H4 (cell line): Measurements from ENCODE around the gene IDI1. TPM values are rescaled to one million over a fixed set of nuclear protein-coding genes. Genes with fewer than 3 reads are reported as not detected.
A peak's percentile ranks its signal among the peaks of the same experiment; 100 is the strongest.
"Not testable (repeated sequence)": the region's sequence is repeated elsewhere in the genome, so short reads cannot be mapped to it uniquely, and the experiment has no call there.

Source experiments
- DNase-seq: peaks from one replicate; pipeline ENCODE4 v3.0.0-alpha.2; 2015; ENCODE audit warnings: low spot score
- total RNA-seq: library from RNA; depleted of rRNA; stranded (reverse); fragments of >200 nt; shearing (Covaris generic); gene quantifications from 2 replicates; pipeline ENCODE4 v1.2.3, GENCODE V29; 2014; rRNA removed

IDI1 gene
- 76.1 and 96.9 TPM in 2 replicates for total RNA-seq

DNA sequence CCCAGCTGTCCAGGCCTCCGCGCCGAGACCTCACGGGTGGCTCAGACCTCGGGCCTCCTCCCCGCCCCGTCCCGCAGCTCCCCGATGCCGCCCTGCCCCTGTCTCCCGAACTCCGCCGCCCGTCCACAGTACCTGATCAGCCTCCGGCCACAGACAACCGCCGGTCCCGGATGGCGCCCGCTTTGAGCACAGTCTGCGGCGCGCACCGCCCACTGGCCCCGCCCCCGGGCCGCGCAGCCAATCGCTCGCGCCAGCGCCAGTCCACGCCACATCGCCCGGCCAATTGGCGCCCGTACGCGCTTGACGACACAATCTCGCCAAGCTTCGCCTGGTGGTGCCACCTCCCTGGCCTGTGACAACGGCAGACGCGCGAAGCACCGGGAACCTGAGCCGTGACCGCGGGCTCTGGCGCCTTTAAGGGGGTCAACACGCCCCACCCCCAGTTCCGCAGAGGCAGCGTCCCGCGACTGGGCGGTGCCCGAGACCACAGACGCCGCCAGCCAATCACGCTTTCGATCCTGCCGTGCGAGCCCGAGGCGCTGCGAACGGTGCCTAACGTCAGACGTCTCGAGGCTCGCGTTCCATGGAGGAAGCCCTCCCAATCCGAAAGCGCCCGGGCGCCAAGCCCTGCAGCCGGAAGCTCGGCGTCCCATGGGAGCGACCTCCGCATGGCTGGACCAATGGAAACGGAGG is at the start of gene IDI1:
IDI1 (minus strand) TSS at position 388 of the 693 bp plus-strand sequence; CDS start at position 272, 116 bp downstream.
- DNase-seq = peak; percentile 95

DNA sequence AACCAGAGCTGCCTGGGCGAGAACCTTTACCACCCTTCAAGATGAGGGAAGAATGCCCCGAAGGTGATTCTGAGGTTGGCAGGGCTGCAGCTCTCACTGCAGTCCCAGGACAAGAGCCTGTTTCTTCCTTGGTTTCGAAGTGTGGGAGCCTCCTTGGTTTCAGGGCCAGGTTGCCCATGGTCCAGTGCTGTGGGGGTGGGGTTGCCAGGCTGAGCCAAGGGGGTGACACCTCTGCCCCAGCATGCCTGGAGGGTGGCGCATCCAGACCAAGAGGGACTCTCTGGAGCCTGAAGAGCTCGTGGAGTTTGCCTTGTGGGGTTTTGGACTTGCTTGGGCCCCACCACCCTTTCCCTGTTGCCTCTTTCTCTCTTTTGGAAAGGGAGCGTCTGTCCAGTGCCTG is 48.5 kb upstream of the IDI1 start:
- DNase-seq = no peak

DNA sequence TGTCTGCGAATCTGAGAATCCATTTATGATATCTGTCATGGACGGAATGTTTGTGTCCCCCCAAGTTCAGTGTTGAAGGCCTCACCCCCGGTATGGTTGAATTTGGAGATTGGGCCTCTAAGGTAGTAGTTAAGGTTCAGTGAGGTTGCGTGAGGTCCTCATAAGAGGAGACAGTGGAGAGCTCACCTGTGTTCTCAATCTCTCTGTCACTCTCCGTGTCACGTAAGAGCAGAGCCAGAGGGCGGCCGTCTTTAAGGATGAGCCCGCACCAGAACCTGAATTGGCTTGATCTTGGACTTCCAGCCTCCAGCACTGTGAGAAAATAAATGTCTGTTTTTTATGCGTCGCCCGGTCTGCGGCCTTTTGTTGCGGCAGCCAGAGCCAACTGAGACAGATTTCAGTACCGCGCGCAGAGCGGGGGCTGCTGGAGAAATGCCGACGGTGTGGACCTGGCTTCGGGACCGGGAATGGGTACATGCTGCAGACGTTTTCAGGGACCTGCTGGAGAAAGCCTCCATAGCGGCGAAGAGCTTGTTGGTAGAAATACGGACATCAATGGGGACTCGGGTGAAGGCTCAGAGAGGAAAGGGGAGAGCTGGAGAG is 47.5 kb upstream of the IDI1 start:
- no peak for DNase-seq

DNA sequence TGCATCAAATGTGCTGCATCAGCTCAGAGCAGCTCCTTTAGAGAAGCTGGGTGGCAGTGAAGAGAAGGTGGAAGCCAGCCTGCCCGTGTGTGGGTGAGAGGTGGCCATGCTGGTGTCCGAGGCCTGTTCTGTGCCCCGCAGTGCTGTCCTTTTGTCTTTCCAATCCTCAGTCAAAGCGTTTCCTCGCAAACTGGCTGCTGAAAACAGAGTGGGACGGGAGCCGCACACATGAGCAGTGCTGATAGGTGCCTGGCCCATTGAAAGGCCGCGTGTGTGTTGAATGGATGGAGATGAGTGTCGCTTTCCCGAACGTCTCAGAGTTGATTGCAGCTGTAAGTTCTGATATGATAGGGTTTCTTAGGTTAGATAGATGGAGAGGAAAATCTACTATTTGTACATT is 46.6 kb upstream of the IDI1 start:
- DNase-seq = no peak

DNA sequence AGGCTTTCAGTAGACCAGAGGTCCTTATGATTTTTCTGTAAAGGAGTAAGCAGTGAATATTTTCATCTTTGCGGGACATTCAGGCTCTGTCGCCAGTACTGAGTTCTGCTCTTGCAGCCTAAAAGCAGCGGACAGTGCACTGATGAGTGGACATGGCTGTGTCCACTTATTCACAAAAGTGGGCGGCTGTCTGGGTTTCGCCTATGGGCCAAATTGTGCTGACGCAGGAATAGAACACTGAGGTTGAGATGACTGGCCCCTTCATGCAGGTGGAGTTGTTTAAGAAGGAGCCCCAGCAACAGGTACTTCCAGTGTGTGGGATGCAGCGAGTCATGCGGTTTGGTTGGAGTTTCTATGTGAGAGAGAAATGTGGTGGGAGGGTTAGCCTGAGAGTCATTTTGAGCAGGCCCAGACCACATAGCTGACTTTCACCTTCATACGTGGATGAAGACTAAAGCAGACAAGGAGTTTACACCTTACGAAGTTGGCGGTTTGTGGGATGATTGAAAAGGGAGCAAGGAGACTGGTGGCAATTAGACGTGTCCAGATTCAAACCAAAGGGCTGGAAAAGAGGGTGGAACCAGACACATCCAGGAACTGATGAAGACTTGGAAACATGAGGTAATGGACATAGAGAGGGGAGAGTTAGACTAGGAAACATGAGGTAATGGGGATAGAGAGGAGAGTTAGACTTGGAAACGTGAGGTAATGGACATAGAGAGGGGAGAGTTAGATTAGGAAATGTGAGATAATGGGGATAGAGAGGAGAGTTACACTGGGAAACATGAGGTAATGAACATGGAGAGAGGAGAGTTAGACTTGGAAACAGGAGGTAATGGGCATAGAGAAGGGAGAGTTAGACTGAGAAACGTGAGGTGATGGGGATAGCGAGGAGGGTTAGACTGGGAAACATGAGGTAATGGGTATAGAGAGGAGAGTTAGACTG is 45.5 kb upstream of the IDI1 start:
- DNase-seq = no peak

DNA sequence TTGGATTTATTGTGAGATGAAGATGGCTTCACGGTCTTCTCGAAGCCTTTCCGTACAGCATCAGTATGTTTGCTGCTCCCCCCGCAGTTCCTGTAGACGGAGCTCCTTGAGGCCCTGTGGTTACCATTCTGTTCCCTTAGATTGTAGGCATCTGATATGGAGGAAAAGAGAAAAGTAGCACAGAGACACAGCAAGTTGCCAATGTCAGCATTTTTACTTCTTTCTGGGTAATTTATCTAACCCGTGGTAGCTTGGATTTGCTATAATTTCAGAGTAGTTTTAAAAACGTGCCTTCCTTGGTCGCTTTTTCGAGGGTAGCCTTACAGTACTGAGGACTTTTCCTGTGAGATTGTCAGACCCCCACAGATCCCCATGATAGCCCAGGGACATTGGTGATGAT is 44.8 kb upstream of the IDI1 start:
- no peak for DNase-seq

DNA sequence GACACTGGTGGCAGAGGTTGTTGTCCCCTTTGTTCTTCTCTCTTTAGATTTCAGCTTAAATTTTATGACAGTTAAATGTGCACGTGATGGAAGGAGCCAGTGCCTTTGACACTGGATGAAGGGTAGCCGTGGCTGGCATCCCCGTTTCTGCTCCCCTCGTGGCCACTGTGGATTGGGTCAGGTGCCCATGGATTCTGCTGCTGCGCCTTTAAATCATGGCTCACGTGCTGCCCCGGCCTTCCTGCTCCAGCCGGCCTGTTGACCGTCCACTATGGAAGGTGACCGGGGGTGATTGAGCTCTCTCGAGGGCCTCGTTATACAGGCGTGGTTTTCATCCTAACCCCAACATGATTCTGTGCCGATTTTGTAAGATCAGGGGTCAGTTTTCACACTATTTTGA is 41.8 kb upstream of the IDI1 start:
- DNase-seq = no peak

DNA sequence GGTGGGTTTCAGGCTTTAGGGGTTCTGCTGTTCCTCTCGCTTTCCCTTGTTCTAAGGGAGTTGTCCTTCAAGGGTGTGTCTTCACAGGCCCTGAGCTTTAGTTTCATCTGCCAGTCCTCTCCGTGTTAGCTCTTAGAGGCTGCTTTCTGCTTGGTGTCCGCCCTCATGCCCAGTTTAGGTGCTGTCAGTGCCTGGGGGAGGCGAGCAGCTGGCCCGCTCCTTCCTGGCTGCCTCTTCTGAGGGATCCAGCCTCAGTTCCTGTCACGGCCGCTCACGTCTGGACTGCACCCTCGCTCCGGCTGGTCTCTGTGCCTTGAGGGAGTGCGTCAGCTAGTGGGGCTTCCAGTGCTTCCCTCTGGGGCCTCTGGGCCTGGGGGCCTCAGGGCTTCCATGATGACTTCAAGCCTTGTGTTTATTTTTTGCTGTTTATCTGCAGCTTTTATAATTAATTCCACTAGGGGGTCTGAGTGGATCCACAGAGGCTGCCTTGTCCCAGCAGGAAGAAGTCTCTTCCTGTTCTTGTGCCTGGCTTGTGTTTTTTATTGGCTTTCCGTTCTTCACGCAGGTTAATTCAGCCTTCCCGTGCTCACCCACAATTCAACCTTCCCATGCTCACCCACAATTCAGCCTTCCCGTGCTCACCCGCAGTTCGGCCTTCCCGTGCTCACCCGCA is 40.2 kb upstream of the IDI1 start:
- DNase-seq = no peak

DNA sequence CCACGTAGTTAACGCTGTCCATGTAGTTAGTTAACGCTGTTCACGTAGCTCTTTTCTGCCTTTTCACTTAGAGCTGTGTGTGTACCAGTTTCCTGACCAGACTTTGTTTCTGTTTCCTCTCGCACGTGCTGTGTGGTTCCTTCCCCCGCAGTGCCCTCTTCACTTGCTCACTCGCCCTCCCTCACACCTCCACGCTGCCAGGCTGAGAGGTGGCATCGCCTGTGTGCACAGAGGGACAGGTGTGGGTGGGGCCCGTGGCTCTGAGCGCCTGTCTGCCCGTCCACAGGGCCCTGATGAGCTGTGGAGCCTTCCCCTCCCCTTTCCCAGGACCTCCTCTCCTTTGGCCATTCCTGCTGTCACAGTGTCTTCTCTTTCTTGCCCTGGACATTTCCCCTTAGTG is 37.9 kb upstream of the IDI1 start:
- DNase-seq = no peak

DNA sequence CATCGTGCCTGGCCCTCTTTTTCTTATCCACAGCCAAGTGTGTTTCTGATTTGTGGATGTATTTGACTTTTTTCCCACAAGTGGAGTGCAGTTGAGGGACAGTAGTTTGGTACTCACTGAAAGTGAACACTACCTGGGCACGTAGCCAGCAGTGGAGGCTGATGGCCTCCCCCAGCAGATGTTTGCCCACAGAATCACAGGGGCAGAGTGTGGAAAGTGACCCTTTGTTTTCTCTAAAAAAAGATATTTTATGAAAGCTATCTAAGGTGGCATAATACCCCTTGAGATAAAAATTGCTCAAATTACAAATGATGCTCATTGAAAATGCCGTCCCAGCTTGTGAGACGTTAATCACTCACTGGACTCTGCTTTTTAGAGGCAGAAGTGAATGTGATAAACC is 36.3 kb upstream of the IDI1 start:
- DNase-seq = no peak

DNA sequence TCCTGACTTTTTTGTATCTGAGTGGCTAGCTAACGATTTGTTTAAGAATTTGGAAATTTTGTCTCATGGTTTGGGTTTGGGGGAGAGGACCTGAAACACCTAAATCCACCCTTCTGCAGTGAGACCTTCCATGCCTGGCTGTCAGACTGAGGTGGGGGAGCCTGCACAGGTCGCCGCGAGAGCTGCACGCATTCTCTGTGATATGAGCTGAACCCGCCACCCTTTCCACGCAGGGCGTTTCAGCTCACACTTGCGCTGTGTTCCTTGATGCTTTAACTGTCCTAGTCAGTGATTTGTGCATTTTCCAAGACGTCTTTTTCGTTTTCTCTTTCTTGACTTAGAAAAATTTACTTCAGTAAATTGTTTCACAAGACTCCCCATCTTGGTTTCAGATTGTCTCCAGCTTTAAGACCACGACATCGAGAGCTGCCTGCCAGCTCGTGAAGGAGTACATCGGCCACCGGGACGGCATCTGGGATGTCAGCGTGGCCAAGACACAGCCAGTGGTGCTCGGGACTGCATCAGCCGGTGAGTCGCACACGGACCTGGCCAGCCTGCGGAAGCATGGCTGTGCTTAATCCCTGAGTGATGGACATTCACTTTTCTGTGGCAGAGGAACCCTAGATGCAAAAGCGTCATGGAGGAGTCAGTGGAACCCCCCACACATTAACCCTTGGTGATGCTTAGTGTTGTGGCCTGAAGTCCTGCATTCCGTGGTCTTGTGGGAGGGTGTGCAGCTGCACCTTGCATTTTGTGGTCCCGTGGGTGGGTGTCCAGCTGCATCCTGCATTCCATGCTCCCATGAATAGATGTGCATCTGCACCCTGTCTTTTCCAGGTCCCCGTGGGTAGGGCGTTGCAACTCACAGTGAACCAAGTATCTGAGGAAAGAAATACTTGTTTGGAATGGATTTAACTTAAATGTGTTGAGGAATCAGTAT is 35.4 kb upstream of the IDI1 start:
- no peak for DNase-seq

DNA sequence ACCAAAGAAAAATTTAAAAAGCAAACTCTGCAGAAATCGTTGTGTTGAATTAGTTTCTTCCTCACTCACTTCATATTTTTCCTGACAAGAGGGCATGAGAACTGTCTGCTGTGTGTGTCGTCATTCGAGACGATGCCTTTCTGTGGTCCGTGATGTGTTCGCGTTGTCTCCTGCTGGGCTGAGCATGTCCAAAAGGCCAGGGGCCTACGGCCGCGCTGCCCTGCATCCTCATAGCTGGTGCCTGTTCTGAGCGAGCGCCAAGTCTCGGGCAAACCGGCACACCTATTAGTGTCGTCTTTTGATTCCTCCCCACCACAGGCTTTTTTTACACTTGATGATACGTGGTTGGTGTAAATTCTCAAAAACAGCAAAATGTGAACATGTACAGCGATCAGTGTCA is 34.7 kb upstream of the IDI1 start:
- DNase-seq = no peak

DNA sequence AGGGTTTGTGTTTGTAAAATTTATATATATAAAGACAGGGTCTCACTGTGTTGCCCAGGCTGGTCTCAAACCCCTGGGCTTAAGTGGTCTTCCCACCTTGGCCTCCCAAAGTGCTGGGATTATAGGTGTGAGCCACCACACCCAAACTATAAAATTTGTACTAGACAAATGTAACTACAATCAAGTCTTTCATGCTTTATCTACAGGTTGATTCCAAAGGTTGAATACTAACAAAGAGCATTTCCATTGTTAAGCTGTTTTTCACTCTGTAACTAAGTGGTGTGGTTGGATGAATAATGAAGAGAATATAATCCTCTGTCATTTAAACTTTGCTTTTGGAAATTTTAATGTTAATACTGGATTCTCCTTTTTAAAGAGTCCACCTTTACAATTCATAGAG is 29.7 kb upstream of the IDI1 start:
- DNase-seq = no peak

DNA sequence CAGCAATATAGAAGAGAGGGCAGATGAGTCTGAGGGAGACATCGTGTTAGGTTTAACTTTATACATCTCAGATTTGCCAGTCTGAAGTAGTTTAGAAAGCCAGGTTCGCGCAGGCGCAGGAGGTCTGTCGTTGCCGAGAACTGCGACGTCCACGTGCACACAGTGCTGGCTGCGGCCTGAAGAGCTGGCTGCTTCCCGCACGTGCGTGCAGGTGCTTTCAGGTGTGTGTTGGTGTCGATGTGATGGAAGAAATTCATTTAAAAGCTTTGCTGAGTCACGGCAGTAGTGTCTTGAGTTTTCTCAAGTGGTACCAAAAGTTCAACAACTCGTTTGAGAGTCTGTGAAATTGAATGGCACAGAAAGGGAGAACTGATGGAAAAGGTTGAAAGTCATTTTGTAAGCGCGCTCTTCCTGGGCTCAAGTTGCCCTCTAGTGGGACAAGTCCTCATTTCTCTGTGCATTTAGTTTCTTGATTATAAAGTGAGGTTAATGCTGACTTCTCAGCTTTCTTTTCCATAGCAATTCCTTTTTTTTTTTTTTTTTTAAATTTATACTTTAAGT is 25.9 kb upstream of the IDI1 start:
- no peak for DNase-seq

DNA sequence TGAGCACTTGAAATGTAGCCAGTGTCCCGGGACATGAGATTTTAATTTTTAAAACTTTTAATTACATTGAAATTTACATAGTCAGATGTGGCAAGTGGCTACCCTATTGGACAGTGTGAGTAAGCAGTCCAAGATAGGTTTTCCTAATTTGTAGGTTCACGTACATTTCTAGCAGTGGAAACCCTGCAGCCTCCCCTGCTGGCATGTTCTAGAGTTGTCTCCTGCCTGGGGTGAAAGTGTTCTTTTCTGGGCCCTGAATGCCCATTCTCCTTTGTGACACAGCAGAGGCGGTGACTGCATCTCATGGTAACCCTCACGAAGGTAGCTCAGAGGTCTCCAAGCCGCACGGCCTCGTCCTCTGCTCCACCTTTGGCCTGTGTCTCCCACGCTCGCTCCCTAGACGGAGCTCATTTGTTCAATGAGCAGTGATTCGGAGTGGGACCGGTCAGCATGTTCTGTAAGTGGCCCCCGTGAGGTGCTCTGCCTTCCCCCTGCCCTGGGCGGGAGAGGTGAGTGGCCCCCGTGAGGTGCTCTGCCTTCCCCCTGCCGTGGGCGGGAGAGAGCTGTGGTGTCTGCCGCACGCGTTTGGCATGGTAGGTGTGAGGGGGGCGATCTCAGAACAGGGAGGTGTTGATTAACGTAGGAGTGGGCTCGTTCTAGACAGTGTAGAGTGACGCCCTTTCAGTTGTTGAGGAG is 25.3 kb upstream of the IDI1 start:
- DNase-seq = no peak

DNA sequence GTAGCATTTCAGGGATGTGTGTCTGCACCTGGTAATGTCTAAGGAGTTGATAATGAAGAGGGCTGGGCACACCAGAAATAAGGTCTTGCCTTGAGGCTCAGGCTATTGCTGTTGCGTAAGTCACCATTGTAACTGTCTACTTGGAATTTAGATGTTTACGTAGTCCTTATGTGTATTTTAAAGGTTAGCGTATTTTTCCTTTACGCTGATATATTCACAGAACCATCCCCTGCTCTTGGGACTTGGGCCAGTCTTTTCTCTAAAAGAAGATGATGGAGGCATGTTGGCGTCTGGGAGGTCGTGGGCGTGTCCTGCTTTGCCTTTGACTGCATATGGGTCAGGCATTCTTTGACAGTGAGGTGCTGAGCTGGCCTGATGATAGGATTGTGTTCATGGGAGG is 22.0 kb upstream of the IDI1 start:
- no peak for DNase-seq

DNA sequence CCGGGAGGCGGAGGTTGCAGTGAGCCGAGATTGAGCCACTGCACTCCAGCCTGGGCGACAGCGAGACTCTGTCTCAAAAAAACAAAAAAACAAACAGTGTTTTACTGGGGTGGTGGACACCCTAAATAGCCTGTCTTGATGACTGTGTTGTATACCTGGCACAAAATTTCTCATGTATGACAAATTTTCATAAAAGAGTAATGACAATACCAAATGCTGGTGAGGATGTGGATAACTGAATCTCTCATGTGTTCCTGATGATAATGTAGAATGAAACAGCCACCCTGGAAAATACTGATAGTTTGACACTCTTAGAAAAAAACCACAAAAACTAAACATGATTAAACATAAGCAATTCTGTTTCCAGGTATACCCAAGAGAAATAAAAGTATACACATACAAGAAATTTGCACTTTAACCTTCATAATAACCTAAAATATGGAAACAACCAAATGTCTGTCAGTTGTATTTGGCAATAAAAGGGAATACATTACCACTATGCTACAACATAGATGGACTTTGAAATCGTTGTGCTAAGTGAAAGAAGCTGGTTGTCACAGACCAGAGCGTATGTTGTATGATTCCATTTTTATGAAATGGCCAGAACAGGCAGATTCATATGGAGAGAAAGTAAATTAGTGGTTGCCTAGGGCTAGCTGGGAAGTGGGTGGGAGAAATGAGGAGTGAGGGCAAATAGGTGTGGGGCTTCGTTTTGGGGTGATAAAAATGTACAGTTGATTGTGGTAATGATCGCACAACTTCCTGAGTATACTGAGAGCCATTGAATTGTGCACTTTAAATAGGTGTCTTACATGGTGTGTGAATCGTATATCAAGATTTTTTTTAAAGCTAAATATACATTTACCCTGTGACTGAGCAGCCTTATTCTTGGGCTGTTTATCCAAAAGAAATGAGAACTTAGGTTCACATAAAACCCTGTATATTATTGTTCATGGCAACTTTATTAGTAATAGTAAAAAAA is 19.8 kb upstream of the IDI1 start:
- DNase-seq = no peak

DNA sequence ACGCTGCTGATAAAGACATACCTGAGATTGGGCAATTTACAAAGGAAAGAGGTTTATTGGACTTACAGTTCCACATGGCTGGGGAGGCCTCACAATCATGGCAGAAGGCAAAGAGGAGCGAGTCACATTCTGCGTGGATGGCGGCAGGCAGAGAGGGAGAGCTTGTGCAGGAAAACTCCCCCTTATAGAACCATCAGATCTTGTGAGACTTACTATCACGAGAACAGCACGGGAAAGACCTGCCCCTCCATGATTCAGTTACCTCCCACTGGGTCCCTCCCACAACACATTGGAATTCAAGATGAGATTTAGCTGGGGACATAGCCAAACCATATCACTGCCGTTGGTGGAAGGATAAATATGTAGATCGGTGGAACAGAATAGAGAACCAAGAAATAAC is 17.8 kb upstream of the IDI1 start:
- not testable (repeated sequence) for DNase-seq

DNA sequence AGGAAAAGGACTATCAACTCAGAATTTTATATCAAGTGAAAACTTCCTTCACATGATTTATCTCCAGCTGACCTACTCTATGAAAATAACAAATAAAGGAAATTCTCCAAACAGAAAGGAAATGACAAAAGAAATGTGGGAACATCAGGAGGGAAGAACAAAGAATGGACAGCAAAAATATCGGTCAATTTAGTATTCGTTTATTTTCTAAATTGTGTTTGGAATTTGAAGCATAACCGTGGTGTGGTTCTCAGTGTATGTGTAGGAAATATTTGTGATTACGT is 16.0 kb upstream of the IDI1 start:
- DNase-seq = no peak
